ENCODE measurements around the gene SMARCAL1.

SMARCAL1 gene

DNA sequence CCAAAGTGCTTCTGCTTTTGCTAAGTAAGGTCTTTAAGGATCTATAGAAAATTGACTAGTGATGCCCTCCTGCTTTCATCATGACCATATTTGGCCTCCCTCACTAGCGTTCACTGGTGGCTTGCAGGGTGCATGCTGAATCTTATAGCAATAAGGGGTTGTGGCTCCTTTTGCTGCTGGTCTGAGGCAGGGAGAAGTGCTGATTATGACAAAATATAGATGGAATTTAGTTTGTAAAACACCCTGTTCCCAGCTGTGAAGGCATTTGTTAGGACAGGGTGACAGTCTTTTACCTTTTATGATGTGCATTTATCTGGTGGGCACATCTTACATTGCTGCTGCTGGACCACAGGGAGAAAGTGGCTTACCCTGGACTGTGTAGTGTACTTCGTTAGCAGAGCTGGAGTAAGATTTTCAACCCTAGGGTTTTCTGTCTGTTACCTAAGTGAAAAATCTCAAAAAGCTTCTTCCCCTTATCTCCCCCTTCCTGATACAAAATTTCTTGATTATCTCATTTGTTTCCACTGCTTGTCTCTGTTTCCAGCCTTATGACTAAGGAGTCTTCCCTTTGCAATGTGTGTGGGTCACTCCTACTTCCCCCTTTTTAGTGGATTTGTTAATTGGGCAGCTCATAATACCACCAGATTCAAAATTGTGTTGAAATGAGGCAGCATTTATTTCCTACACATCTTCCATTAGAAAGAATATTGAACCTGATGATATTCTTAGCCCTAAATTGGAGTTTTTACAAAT is 65.2 kb downstream of the SMARCAL1 start:
- DNase-seq (ENCODE audit: low spot score): no peak

DNA sequence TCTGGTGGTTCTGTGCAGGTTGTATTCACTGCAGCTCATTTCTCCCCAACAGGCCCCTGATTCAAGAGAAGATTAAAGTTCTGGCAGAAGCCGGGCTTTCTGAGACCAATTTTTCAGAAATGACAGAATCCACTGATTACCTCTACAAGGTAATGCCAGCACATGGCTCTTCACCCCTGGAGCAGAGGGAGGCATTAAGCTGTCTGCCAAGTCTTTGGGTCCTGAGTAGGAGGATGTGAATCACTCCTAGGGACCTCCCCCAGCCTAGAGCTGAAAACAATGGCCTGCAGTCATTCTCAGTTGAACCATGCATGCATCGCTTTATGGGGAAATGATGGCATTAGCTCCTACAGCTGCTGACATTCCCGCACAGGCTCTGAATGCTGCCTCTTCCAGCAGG is 65.9 kb downstream of the SMARCAL1 start:
- DNase-seq (ENCODE audit: low spot score): no peak

DNA sequence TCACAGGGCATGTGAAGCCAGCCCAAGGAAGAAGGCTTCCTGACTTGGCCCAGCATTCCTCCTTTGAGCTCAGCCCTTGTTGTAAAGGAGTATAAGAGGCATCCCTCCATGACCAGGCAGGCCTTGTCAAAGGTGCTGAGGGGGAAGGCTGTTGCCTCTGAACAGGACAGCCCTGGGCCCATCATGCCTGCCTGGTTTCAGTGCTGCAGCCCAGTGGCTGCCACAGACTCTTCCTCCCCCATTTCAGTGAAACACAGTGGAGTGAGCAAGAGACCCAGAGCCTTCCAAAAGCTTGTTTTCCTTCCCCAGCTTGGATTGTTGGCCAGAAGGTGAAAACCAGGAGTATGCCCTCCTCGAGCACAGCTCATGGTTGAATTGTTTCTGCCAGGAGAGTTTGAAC is 66.5 kb downstream of the SMARCAL1 start:
- no peak for DNase-seq (ENCODE audit: low spot score)

DNA sequence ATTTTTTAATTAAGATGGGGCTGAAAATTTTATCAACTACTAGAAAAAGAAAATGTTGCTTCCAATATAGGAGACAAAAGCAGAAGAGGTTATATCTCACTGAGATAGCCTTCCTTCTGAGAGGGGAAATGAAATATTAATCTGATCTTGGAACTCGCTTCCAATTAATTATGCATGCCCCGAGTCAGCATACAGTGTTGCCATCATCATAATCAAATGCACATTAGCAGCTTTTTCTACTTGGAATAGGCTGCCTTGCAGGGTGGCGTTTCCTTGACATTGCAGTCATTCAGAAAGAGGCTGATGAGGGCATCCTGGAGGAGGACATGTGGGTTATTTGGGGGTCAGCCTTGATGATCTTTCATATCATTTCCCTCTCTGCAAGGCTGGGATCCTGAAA is 67.9 kb downstream of the SMARCAL1 start:
- DNase-seq (ENCODE audit: low spot score): no peak

DNA sequence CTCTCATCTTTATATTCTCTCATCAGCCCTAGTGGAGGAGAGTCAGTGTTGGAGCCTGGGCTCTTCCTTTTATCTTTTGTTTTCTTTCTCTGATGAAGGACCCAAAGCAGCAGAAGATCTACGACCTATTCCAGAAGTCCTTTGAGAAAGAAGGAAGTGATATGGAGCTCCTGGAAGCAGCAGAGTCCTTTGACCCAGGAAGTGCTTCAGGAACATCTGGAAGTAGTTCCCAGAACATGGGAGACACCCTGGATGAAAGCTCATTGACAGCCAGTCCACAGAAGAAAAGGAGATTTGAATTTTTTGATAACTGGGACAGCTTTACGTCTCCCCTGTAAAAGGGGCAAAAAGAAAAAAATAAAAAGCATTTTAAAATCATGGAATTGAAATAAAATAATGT is 70.4 kb downstream of the SMARCAL1 start:
- DNase-seq (ENCODE audit: low spot score): no peak

DNA sequence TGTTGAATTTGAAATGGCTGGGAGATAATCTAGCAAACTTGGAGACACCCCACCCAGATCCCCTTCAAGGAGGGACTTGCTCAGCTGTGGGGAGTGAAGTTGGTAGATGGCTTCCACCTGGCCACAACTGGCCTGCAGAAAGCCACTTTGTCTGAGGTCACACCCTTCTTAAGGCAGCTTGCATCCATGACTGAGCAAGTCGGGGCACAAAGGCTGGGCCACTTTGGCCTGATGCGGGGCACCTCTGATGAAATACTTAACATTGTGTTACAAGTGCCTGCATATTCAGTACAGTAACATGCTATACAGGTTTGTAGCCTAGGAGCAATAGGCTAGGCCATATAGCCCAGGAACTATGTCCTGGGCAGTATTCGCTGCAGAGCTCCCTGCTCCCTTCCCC is 73.0 kb downstream of the SMARCAL1 start:
- DNase-seq (ENCODE audit: low spot score): no peak

DNA sequence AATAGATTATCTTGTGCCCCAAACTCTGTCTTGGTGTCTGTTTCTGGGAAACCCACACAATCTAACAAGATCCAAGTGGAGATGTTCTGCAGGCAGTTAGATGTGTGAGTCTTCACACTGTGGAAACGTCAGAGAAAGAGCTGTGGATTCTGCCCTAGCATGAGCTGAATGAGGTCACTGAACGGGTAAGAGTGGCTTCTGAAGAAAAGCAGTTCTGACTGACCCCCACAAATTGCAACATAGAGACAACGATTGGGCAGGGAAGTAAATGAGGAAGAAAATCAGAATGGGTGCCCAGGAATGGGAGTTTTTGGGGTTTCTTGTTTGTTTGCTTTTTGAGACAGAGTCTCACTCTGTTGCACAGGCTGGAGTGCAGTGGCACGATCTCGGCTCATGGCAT is 73.5 kb downstream of the SMARCAL1 start:
- DNase-seq (ENCODE audit: low spot score): no peak

DNA sequence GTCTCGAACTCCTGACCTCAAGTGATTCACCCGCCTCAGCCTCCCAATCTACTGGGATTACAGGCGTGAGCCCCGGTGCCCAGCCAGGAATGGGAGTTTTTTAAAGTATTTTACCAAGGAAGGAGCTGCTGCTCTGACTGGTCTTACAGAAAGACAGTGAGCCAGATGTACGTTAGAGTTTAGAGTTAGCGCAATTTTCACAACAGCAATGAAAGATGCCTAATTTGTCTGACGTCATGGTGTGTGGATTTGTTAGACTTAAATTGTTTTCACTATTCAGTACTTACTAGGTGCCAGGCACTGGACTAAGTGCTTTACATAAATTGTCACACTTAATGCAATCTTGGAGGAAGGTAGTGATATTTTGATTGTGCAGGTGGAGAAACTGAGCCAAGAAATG is 74.0 kb downstream of the SMARCAL1 start:
- no peak for DNase-seq (ENCODE audit: low spot score)

DNA sequence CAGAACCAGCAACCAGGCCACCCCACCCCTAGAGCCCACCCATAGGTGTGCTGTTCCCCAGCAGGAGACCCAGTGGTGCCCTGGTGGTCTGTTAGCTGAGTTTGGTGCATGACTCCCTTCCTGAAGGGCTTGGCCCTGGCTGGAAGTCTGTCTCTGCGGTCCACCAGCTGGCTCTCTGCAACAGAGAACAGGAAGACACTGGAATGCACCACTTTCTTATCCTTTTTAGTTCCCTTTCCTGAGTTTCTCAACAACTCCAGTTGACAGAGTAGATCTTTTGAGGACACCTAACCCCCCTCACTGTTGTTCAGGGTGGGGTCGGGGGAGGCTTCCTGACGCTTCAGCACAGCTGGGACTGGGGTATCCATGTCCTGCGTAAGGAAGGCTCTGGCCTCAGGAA is 74.4 kb downstream of the SMARCAL1 start:
- no peak for DNase-seq (ENCODE audit: low spot score)

DNA sequence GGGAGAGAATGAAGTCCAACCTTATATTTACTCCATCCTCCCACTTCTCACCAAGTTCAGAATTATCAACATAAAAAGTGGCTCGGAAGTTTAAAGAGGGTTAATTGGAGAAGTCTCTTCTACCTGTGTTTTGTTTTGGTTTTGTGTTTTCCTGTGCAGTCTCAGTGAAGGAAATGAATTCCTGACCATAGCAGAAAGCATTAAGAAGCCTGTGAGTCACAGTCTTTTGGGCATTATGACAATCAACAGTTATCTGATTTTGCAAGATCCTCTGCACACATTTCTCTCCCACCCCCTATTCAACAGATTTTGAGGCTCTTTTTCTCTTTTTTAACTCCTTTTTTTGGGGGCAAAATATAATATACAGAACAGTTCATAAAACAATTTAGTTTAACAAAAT is 77.8 kb downstream of the SMARCAL1 start:
- no peak for DNase-seq (ENCODE audit: low spot score)

DNA sequence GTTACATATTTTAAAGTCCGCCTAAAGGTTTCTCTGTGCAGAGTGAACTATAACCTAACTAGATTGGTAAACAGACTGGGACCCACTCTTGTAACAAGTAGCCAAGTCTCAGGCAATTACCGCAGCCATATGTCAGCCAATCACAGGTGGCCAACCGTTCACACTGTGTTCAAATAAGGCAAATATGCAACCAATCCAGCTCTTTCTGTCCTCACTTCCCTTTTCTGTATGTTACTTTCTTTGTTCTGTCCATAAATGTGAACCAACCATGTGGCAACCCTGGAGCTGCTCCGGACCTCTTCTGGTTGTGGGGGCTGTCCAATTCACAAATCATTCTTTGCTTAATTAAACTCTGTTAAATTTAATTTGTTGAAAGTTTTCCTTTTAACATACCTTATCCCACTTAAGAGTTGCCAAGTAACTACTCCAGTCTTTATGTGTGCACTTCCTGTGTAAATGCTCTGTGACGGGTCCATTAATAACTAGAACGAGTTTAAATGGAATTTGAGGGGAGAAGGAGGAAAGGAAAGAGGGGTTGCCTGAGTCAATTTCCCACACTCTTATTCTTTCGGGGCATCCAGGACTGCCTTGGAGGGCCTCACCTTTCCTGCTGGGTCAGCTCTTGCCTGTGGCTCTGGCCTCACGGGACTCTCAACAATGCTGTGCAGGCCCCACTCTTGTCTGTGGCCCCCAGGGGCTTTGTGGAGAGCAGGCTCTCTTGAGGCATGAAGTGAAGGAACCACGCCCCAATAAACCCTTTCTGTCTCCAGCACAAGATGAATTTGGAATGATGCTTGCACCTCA is 79.7 kb downstream of the SMARCAL1 start:
- DNase-seq (ENCODE audit: low spot score): no peak

DNA sequence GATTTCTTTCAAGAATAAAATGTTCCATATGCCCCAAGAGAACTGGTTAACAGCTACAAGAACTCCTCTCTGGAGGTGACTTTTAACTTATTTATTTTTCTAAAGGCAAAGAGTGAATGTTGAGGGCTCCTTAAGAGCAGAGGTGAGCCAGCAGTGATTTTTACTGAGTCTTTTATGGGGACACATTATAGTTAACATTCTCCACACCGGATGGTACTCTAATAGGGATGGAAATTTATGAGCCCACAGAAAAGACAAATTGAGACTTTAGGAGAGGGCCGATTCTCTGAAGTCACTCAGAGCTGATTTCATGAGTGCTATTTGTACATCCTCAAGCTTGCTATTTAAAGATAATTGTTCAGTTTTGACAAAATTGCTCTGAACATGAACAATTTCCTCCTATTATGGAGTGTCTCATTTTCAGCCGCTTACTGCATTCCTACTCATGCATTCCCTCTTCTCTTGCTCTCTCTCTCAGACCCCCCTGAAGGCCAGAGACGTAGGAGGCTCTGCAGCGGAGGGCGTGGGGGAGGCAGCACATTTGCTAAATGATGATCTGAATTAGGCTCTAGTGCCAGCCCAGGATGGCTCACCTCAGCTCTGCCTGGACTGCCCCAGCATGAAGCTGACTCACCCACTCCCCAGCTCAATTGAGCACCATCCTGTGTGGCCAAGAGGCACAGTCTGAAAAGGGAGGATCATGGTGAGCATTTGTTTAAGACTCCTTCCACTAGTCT is 80.5 kb downstream of the SMARCAL1 start:
- no peak for DNase-seq (ENCODE audit: low spot score)

DNA sequence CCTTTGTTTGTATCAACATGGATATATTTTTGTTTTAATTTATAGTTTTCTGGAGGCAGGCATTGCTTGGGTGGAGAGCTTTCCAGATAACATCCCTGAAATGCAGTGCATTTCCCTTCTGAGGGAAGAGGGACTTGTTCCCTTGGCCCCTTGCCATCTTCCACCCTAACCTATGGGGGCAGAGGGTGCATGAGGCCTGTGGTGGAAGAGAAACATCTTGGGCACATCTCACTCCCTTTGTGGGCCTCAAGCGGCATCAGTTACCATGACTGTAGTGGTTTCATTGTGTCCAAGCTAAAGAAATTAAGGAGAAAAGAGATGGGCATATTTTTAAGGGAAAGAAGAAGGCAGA is 81.0 kb downstream of the SMARCAL1 start:
- DNase-seq (ENCODE audit: low spot score): no peak

DNA sequence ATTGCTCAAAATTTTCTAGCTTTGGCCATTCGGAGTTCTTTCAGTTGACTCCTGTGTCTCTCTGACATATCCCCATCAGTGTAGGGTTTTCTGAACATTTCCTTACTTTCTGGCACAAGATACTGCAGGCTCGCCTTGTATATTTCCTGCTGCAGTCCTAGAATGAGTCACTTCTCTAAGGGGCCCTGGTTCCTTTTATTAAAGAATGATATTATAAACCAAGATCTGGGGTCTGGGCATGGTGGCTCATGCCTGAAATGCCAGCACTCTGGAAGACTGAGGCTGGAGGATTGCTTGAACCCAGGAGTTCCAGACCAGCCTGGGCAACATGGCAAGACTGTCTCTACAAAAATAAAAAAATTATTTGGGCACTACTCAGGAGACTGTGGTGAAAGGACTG is 83.4 kb downstream of the SMARCAL1 start:
- DNase-seq (ENCODE audit: low spot score): no peak

DNA sequence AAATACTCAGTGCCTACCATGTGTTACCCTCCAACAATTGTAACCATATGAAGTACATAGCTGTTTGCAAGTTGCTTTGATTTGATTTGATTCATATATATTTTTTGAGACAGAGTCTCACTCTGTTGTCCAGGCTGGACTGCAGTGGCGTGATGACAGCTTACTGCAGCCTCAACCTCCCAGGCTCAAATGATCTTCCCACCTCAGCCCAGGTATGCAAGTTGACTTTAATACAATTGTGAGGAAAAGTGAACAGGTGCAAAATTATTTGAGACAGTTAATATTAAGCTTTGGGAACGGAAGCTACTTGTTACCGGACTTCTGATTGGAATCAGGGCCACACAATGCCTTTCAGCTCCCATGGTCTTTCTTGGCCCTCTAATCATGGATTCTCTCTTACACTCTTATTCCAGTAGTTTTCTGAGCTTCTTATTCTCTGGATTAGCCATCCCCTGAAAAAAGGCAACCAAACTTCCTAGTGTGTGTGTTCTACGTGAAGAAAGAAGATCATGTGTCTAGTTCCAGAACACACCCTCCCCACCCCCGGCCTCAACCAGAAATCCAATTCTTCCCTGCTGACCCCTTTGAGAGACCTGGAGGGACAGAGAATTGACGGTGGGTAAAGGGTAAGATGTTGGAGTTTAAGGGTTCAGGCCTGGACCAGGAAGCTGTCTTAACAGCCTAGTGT is 85.2 kb downstream of the SMARCAL1 start:
- DNase-seq (ENCODE audit: low spot score): no peak

DNA sequence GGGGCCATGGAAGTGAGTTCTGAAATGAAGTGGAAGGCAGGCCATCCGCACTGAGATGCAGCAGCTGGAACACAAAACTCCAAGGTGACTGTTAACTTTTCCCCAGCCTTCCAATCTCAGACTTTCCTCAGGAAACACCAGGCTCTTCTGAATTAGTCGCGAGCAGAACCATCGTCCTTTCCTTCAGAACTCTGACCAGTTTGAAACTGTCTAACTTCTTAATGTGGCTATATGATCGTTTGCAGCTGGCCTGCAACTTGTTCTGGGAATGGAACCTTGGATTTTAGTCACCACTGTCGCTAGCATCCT is 85.7 kb downstream of the SMARCAL1 start:
- no peak for DNase-seq (ENCODE audit: low spot score)

DNA sequence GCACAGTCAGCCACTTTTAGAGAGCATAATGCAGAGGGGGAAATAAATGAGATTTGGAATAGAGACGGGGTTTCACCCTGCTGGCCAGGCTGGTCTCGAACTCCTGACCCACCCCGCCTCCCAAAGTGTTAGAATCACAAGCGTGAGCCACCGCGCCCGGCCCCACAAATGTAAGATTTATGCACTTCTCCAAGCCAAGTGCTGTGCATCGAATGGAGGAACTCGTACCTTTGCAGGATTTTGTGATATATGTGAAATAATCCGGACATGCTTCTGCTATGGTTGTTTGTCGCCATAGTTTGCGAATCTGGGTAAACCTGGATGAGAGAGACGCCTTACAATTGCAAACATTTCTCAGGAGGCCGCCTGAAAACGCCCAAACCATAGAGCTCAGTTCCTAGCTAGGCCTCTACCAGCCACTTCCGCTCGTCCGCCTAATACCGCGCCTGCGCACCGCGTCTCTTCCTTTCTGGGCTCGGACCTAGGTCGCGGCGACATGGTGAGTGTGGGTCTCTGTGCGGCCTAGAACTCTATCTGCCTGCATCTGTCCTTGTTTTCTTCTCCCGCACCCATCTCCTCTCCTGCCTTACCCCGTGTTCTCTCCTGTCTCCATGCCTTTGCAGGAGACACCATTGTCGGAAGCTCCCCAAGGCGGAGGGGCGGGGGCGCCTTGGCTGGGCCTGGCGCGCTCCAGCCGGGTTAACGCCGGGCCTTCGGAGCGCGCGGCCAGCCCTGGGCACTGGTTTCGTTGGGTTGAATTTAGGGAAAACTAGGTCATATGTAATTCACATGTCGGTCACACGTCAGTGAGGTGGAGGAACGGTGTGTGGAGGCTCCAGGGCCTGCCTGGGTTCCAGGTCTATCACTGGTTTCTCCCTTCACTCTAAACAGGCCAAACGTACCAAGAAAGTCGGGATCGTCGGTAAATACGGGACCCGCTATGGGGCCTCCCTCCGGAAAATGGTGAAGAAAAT is 86.4 kb downstream of the SMARCAL1 start, which contains the start of gene RPL37A:
RPL37A (plus strand) TSS at position 466 of the 974 bp plus-strand sequence; CDS start at position 497, 31 bp downstream.
- DNase-seq (ENCODE audit: low spot score): peak; percentile 75

DNA sequence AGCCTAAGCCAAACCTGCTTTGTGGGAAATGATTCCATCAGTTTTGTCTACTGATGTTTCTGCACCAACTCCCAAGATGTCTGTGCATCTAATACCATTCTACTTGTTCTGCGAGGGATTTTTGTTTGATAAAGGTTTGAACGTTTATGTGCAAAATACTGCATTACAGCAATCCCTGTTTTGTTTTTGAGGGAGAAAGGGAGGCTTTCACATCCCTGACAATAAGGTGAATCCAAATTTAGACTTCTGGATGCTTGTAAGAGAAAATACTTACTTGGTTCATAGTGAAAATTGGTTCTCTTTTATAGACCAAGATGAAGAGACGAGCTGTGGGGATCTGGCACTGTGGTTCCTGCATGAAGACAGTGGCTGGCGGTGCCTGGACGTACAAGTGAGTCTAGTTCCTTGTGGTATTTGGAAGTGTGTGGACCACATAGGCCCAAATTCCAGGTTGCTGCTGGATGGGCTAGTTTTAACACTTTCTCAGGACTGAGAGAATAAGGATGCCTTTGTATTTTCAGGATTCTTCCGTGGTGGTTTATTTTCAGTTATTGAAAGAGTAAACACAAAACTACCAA is 87.4 kb downstream of the SMARCAL1 start:
- DNase-seq (ENCODE audit: low spot score): no peak

DNA sequence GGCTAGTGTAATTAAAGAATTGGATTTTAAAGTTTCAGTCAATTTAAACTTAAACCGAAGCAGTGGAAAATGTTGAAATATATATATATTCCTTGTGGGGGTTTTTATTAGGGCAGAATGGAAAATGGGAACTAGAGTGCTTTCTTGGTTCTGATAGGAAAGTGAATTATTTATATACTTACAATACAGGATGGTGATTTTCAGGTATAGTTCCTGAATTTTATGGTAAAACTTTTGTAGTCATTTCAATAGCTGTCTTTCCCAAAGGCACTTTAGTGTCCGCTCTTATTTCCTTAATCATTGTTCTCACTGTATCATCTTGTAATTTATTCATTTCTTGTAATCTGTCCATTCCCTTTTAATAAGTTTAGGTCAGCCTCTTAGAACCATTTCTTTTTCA is 88.3 kb downstream of the SMARCAL1 start:
- no peak for DNase-seq (ENCODE audit: low spot score)

DNA sequence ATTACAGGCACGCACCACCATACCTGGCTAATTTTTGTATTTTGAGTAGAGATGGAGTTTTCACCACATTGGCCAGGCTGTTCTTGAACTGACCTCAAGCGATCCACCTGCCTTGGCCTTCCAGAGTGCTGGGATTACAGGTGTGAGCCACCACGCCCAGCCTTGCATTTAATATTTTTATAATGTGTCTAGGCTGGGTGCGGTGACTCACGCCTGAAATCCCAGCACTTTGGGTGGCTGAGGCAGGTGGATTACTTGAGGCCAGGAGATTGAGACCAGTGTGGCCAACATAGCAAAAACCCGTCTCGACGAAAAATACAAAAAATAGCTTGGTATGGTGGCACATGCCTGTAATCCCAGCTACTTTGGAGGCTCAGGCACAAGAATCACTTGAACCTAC is 89.6 kb downstream of the SMARCAL1 start:
- DNase-seq (ENCODE audit: low spot score): no peak
